Large intestine (tissue), 3 donors: Measurements from ENCODE around the gene CXorf66. TPM values are rescaled to one million over a fixed set of nuclear protein-coding genes. Genes with fewer than 3 reads are reported as not detected.
"Not testable (repeated sequence)": the region's sequence is repeated elsewhere in the genome, so short reads cannot be mapped to it uniquely, and the experiment has no call there.

ENCODE experiments used
- DNase-seq, 2 donors: peaks; one replicate each; pipeline versions ENCODE4 v3.0.0 to v3.0.0-alpha.2; 2013
- H3K27ac ChIP-seq: one replicate; pipeline ENCODE4 v1.5.1; 2013; ENCODE audit warnings: low read length
- H3K27me3 ChIP-seq: 2 replicates; pipeline ENCODE4 v1.6.1; 2013; ENCODE audit warnings: low read length; ENCODE audit not compliant: control insufficient read depth, insufficient read depth
- H3K36me3 ChIP-seq: 2 replicates; pipeline ENCODE4 v1.6.1; 2013; ENCODE audit warnings: low read length; ENCODE audit not compliant: control insufficient read depth, insufficient read depth
- H3K4me1 ChIP-seq: one replicate; pipeline ENCODE4 v1.6.1; 2013; ENCODE audit warnings: low read length; ENCODE audit not compliant: control insufficient read depth, insufficient read depth
- H3K4me3 ChIP-seq: one replicate; pipeline ENCODE4 v1.5.1; 2013; ENCODE audit warnings: low read length
- H3K9me3 ChIP-seq: one replicate; pipeline ENCODE4 v1.6.1; 2013; ENCODE audit warnings: mild to moderate bottlenecking, low read depth, low read length, moderate library complexity; ENCODE audit not compliant: control insufficient read depth
- WGBS: methylation state at CpG from one replicate; pipeline ENCODE4 v1.1.5; 2013; ENCODE audit warnings: low lambda C conversion rate; ENCODE audit not compliant: insufficient coverage; 5-methylcytosine and 5-hydroxymethylcytosine counted together
- polyA plus RNA-seq: library from polyadenylated mRNA; unstranded; fragments of 120-200 nt; gene quantifications from one replicate; pipeline ENCODE4 v1.2.1, GENCODE V29; 2013

Gene CXorf66
- polyA plus RNA-seq, 1 donor = not detected

- DNase-seq = peak; percentile 9 to 38
- H3K36me3 ChIP-seq = no peaks in the 10 kb centered on the region
- H3K9me3 ChIP-seq = no peaks in the 10 kb centered on the region
- H3K4me3 ChIP-seq = no peak overlapping the region
- H3K4me1 ChIP-seq = no peaks in the 10 kb centered on the region
- WGBS = no CpG with 5 or more reads among the region's 5 CpGs
- no peaks in the 10 kb centered on the region for H3K27me3 ChIP-seq
- no peak overlapping the region for H3K27ac ChIP-seq
Observed at GRCh38 chrX:139929876-139930275, 35.4 kb downstream of the CXorf66 start.

GRCh38 chrX:139924696-139925095 lies 40.6 kb downstream of the CXorf66 start:
- no peak overlapping the region for H3K4me3 ChIP-seq
- no peaks in the 10 kb centered on the region for H3K9me3 ChIP-seq
- no peaks in the 10 kb centered on the region for H3K36me3 ChIP-seq
- H3K27me3 ChIP-seq = no peaks in the 10 kb centered on the region
- H3K4me1 ChIP-seq = no peaks in the 10 kb centered on the region
- no CpG with 5 or more reads among the region's 6 CpGs for WGBS
- no peak overlapping the region for H3K27ac ChIP-seq
- DNase-seq = no peak

- Histone ChIP-seq H3K27me3 (no peaks in the 10 kb centered on the region), H3K9me3 (no peaks in the 10 kb centered on the region), H3K27ac (no peak overlapping the region), H3K36me3 (no peaks in the 10 kb centered on the region), H3K4me1 (no peaks in the 10 kb centered on the region), H3K4me3 (no peak overlapping the region)
- DNase-seq = no peak
- no CpG with 5 or more reads among the region's 5 CpGs for WGBS
Observed at GRCh38 chrX:139924069-139924695, 41.1 kb downstream of the CXorf66 start.

GRCh38 chrX:139921142-139921541 lies 44.2 kb downstream of the CXorf66 start:
- not testable (repeated sequence) for H3K27me3 ChIP-seq, H3K9me3 ChIP-seq, H3K27ac ChIP-seq, H3K4me3 ChIP-seq, H3K4me1 ChIP-seq, H3K36me3 ChIP-seq, DNase-seq
- no CpG with 5 or more reads among the region's 6 CpGs for WGBS

- WGBS = no CpG with 5 or more reads among the region's 1 CpG
- Histone ChIP-seq H3K36me3 (no peaks in the 10 kb centered on the region), H3K9me3 (no peaks in the 10 kb centered on the region), H3K27ac (no peak overlapping the region), H3K4me1 (no peaks in the 10 kb centered on the region), H3K4me3 (no peak overlapping the region), H3K27me3 (no peaks in the 10 kb centered on the region)
- DNase-seq = no peak
Observed at GRCh38 chrX:139920316-139920715, 45.0 kb downstream of the CXorf66 start.

GRCh38 chrX:139914421-139914820 lies 50.9 kb downstream of the CXorf66 start:
- H3K9me3 ChIP-seq = no peaks in the 10 kb centered on the region
- no peaks in the 10 kb centered on the region for H3K27me3 ChIP-seq
- WGBS = no CpG with 5 or more reads among the region's 1 CpG
- H3K4me1 ChIP-seq = no peaks in the 10 kb centered on the region
- no peaks in the 10 kb centered on the region for H3K36me3 ChIP-seq
- no peak overlapping the region for H3K4me3 ChIP-seq
- no peak for DNase-seq
- H3K27ac ChIP-seq = no peak overlapping the region

GRCh38 chrX:139909712-139910111 lies 55.6 kb downstream of the CXorf66 start:
- no peak for DNase-seq
- no peak overlapping the region for H3K27ac ChIP-seq
- H3K9me3 ChIP-seq = no peaks in the 10 kb centered on the region
- H3K4me3 ChIP-seq = no peak overlapping the region
- H3K27me3 ChIP-seq = no peaks in the 10 kb centered on the region
- no peaks in the 10 kb centered on the region for H3K36me3 ChIP-seq
- H3K4me1 ChIP-seq = no peaks in the 10 kb centered on the region
- no CpG with 5 or more reads among the region's 3 CpGs for WGBS

- no peak overlapping the region for H3K27ac ChIP-seq
- no peak overlapping the region for H3K4me3 ChIP-seq
- peaks cover 7% of the 10 kb centered on the region for H3K4me1 ChIP-seq
- no CpG with 5 or more reads among the region's 3 CpGs for WGBS
- no peaks in the 10 kb centered on the region for H3K9me3 ChIP-seq
- no peaks in the 10 kb centered on the region for H3K36me3 ChIP-seq
- DNase-seq = no peak
- H3K27me3 ChIP-seq = no peaks in the 10 kb centered on the region
Observed at GRCh38 chrX:139907078-139907477, 58.2 kb downstream of the CXorf66 start.

GRCh38 chrX:139905743-139906142 lies 59.6 kb downstream of the CXorf66 start:
- DNase-seq = no peak
- H3K9me3 ChIP-seq = no peaks in the 10 kb centered on the region
- peaks cover 7% of the 10 kb centered on the region for H3K4me1 ChIP-seq
- no peaks in the 10 kb centered on the region for H3K36me3 ChIP-seq
- no peaks in the 10 kb centered on the region for H3K27me3 ChIP-seq
- no peak overlapping the region for H3K27ac ChIP-seq
- WGBS = no CpG with 5 or more reads among the region's 2 CpGs
- no peak overlapping the region for H3K4me3 ChIP-seq
